Measurements from ENCODE around the gene GALNT10.
A peak's percentile ranks its signal among the peaks of the same experiment; 100 is the strongest.

Gene GALNT10

GRCh38 chr5:154446195-154447088 is 255.9 kb downstream of the GALNT10 start:
- Histone ChIP-seq H3K27me3 (ENCODE audit: control insufficient read depth, insufficient read depth, low read length) (no peaks in the 10 kb centered on the region), H3K4me1 (ENCODE audit: control insufficient read depth, insufficient read depth, low read length) (peaks cover 24% of the 10 kb centered on the region), H3K9ac (ENCODE audit: low read length) (peak overlapping the region; percentile 80), H3K4me3 (ENCODE audit: low read length) (peak overlapping the region; percentile 81), H3K9me3 (ENCODE audit: control insufficient read depth, low read length) (no peaks in the 10 kb centered on the region), H3K36me3 (ENCODE audit: control insufficient read depth, insufficient read depth, low read length) (no peaks in the 10 kb centered on the region)

- Histone ChIP-seq H3K4me1 (ENCODE audit: control insufficient read depth, insufficient read depth, low read length) (peaks cover 24% of the 10 kb centered on the region), H3K4me3 (ENCODE audit: low read length) (peak overlapping the region; percentile 81), H3K36me3 (ENCODE audit: control insufficient read depth, insufficient read depth, low read length) (no peaks in the 10 kb centered on the region), H3K9me3 (ENCODE audit: control insufficient read depth, low read length) (no peaks in the 10 kb centered on the region), H3K27me3 (ENCODE audit: control insufficient read depth, insufficient read depth, low read length) (no peaks in the 10 kb centered on the region), H3K9ac (ENCODE audit: low read length) (peak overlapping the region; percentile 80)
These were observed 256.7 kb downstream of the GALNT10 start for GRCh38 chr5:154447089-154447725.

DNA sequence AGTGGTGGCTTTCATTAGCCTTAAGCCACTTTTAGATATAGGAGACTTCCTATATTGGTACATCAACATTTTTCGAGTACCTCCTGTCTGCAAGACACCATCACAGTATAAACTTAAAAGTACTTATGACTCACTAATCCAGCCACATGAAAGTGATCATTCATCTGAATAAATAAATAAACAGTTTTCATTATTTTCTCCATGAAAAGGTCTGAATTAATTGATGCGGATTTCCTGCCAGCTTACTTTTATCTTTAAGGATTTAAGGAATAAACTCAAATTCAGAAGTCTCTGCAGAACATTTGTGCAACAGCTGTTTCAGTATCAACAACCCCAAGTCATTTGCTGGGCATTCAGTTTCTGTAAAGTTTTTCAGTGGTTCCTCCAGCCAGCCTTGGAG is 259.3 kb downstream of the GALNT10 start:
- Histone ChIP-seq H3K9ac (ENCODE audit: low read length) (no peak overlapping the region), H3K27me3 (ENCODE audit: control insufficient read depth, insufficient read depth, low read length) (no peaks in the 10 kb centered on the region), H3K4me3 (ENCODE audit: low read length) (no peak overlapping the region), H3K4me1 (ENCODE audit: control insufficient read depth, insufficient read depth, low read length) (peaks cover 19% of the 10 kb centered on the region), H3K36me3 (ENCODE audit: control insufficient read depth, insufficient read depth, low read length) (no peaks in the 10 kb centered on the region), H3K9me3 (ENCODE audit: control insufficient read depth, low read length) (no peaks in the 10 kb centered on the region)

GRCh38 chr5:154451957-154452356 is 261.4 kb downstream of the GALNT10 start:
- Histone ChIP-seq H3K9me3 (ENCODE audit: control insufficient read depth, low read length) (no peaks in the 10 kb centered on the region), H3K27me3 (ENCODE audit: control insufficient read depth, insufficient read depth, low read length) (no peaks in the 10 kb centered on the region), H3K4me1 (ENCODE audit: control insufficient read depth, insufficient read depth, low read length) (peaks cover 16% of the 10 kb centered on the region), H3K4me3 (ENCODE audit: low read length) (no peak overlapping the region), H3K9ac (ENCODE audit: low read length) (no peak overlapping the region), H3K36me3 (ENCODE audit: control insufficient read depth, insufficient read depth, low read length) (no peaks in the 10 kb centered on the region)

- H3K9ac ChIP-seq (ENCODE audit: low read length), result no peak overlapping the region
- H3K4me3 ChIP-seq (ENCODE audit: low read length), result no peak overlapping the region
- H3K9me3 ChIP-seq (ENCODE audit: control insufficient read depth, low read length), result no peaks in the 10 kb centered on the region
- H3K36me3 ChIP-seq (ENCODE audit: control insufficient read depth, insufficient read depth, low read length), result no peaks in the 10 kb centered on the region
- H3K4me1 ChIP-seq (ENCODE audit: control insufficient read depth, insufficient read depth, low read length), result no peaks in the 10 kb centered on the region
- no peaks in the 10 kb centered on the region for H3K27me3 ChIP-seq (ENCODE audit: control insufficient read depth, insufficient read depth, low read length)
These were observed 265.1 kb downstream of the GALNT10 start for GRCh38 chr5:154455585-154455984.

GRCh38 chr5:154456540-154456939 is 266.0 kb downstream of the GALNT10 start:
- Histone ChIP-seq H3K4me3 (ENCODE audit: low read length) (no peak overlapping the region), H3K9ac (ENCODE audit: low read length) (no peak overlapping the region), H3K36me3 (ENCODE audit: control insufficient read depth, insufficient read depth, low read length) (no peaks in the 10 kb centered on the region), H3K9me3 (ENCODE audit: control insufficient read depth, low read length) (no peaks in the 10 kb centered on the region), H3K4me1 (ENCODE audit: control insufficient read depth, insufficient read depth, low read length) (no peaks in the 10 kb centered on the region), H3K27me3 (ENCODE audit: control insufficient read depth, insufficient read depth, low read length) (no peaks in the 10 kb centered on the region)

GRCh38 chr5:154459015-154459414 is 268.5 kb downstream of the GALNT10 start:
- no peaks in the 10 kb centered on the region for H3K36me3 ChIP-seq (ENCODE audit: control insufficient read depth, insufficient read depth, low read length)
- H3K4me3 ChIP-seq (ENCODE audit: low read length), result no peak overlapping the region

DNA sequence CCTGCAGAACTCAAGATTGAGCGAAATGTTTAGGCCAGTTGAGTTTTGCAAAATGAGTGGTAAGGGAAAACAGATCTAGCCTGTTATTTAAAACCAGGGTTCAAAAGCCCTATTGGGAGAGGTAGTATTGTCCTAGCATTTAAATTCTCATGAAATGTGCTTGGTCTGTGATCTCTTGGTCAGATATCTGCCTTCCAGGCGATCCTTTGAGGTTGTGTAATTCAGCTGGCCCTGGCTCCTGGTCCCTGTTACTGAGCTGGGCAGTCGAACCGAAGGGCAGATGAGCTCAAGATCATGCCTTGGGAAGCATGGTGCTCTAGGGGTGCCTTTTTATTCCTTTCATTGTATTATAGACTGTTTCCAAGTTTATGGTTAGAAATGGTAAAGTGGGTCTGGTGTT is 269.6 kb downstream of the GALNT10 start:
- H3K4me1 ChIP-seq (ENCODE audit: control insufficient read depth, insufficient read depth, low read length), result no peaks in the 10 kb centered on the region
- H3K36me3 ChIP-seq (ENCODE audit: control insufficient read depth, insufficient read depth, low read length), result no peaks in the 10 kb centered on the region
- no peak overlapping the region for H3K9ac ChIP-seq (ENCODE audit: low read length)
- no peak overlapping the region for H3K4me3 ChIP-seq (ENCODE audit: low read length)
- no peaks in the 10 kb centered on the region for H3K27me3 ChIP-seq (ENCODE audit: control insufficient read depth, insufficient read depth, low read length)
- no peaks in the 10 kb centered on the region for H3K9me3 ChIP-seq (ENCODE audit: control insufficient read depth, low read length)

More at GRCh38 chr5:154459015-154459414, 268.5 kb downstream of the GALNT10 start:
- Histone ChIP-seq H3K9ac (ENCODE audit: low read length) (no peak overlapping the region), H3K9me3 (ENCODE audit: control insufficient read depth, low read length) (no peaks in the 10 kb centered on the region), H3K4me1 (ENCODE audit: control insufficient read depth, insufficient read depth, low read length) (no peaks in the 10 kb centered on the region), H3K27me3 (ENCODE audit: control insufficient read depth, insufficient read depth, low read length) (no peaks in the 10 kb centered on the region)

DNA sequence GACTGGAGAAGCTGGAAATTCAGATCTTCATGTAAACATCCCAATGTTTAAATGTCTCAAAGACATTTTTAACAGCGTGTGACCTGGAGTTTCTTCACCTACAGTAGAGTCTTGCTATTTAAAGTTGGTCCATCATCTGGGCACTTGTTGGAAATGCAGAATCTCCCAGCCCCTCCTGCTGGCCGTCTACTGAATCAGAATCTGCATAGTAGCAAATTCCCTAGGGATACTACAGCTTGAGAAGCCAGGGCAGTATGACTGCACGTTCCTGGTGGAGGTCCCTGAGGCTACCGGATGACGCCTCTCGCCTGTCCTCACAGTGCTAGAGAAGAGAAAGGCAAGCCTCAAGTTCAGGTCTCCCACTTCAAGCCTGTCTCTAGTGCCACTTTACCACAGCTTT is 271.0 kb downstream of the GALNT10 start:
- no peak overlapping the region for H3K9ac ChIP-seq (ENCODE audit: low read length)
- no peak overlapping the region for H3K4me3 ChIP-seq (ENCODE audit: low read length)
- H3K27me3 ChIP-seq (ENCODE audit: control insufficient read depth, insufficient read depth, low read length), result peaks cover 2% of the 10 kb centered on the region
- no peaks in the 10 kb centered on the region for H3K36me3 ChIP-seq (ENCODE audit: control insufficient read depth, insufficient read depth, low read length)
- no peaks in the 10 kb centered on the region for H3K9me3 ChIP-seq (ENCODE audit: control insufficient read depth, low read length)
- H3K4me1 ChIP-seq (ENCODE audit: control insufficient read depth, insufficient read depth, low read length), result no peaks in the 10 kb centered on the region

DNA sequence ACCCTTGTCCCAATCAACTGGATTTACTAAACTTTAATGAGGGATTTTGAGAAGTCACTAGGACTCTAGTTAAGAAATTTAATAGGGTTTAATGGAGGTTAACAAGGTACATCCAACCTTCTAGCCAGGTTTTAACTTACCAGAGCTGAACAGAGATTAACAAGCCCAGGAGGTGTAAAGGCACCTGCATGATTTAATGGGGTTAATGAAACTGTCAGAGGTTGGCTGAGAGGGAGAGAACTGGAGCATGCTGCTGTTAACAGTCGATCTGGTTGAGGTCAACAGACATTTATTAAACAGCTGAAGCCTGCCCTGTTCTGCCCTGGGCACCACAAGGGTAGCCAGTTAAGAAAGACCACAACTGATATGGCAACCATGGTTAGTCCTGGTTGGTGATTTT is 273.9 kb downstream of the GALNT10 start:
- Histone ChIP-seq H3K36me3 (ENCODE audit: control insufficient read depth, insufficient read depth, low read length) (no peaks in the 10 kb centered on the region), H3K4me3 (ENCODE audit: low read length) (no peak overlapping the region), H3K27me3 (ENCODE audit: control insufficient read depth, insufficient read depth, low read length) (peaks cover 19% of the 10 kb centered on the region), H3K9ac (ENCODE audit: low read length) (no peak overlapping the region), H3K9me3 (ENCODE audit: control insufficient read depth, low read length) (no peaks in the 10 kb centered on the region), H3K4me1 (ENCODE audit: control insufficient read depth, insufficient read depth, low read length) (no peaks in the 10 kb centered on the region)

- no peak overlapping the region for H3K4me3 ChIP-seq (ENCODE audit: low read length)
- H3K36me3 ChIP-seq (ENCODE audit: control insufficient read depth, insufficient read depth, low read length), result no peaks in the 10 kb centered on the region
- no peak overlapping the region for H3K9ac ChIP-seq (ENCODE audit: low read length)
- no peaks in the 10 kb centered on the region for H3K9me3 ChIP-seq (ENCODE audit: control insufficient read depth, low read length)
- no peaks in the 10 kb centered on the region for H3K4me1 ChIP-seq (ENCODE audit: control insufficient read depth, insufficient read depth, low read length)
- H3K27me3 ChIP-seq (ENCODE audit: control insufficient read depth, insufficient read depth, low read length), result peaks cover 20% of the 10 kb centered on the region
These were observed 274.6 kb downstream of the GALNT10 start for GRCh38 chr5:154465169-154465568.

- H3K27me3 ChIP-seq (ENCODE audit: control insufficient read depth, insufficient read depth, low read length), result peaks cover 29% of the 10 kb centered on the region
- no peaks in the 10 kb centered on the region for H3K4me1 ChIP-seq (ENCODE audit: control insufficient read depth, insufficient read depth, low read length)
- no peaks in the 10 kb centered on the region for H3K9me3 ChIP-seq (ENCODE audit: control insufficient read depth, low read length)
- no peak overlapping the region for H3K9ac ChIP-seq (ENCODE audit: low read length)
- H3K4me3 ChIP-seq (ENCODE audit: low read length), result no peak overlapping the region
- no peaks in the 10 kb centered on the region for H3K36me3 ChIP-seq (ENCODE audit: control insufficient read depth, insufficient read depth, low read length)
These were observed 275.6 kb downstream of the GALNT10 start for GRCh38 chr5:154466147-154466546.

Measured in mucosa of stomach (tissue), 1 donor.